ENCODE results near the gene CDC23. TPM values are rescaled to one million over a fixed set of nuclear protein-coding genes. Genes with fewer than 3 reads are reported as not detected.

Gene CDC23
- 28.4 and 28.6 TPM in 2 replicates for total RNA-seq

GRCh38 chr5:138213161-138214029, at the start of gene CDC23:
Gene CDC23, minus strand, starts transcription at chr5:138213323. Its CDS starts 11 bp downstream, at chr5:138213312.

GRCh38 chr5:138178516-138179276, 34.4 kb downstream of the CDC23 start, which contains the start of the genes BRD8 and KIF20A:
Gene BRD8, minus strand, starts transcription at chr5:138178630. Its CDS starts 16 bp downstream, at chr5:138178614.
Gene KIF20A, plus strand, starts transcription at chr5:138179112. Its CDS starts 569 bp downstream, at chr5:138179681.

GRCh38 chr5:138138949-138139780, 74.0 kb downstream of the CDC23 start, which contains the start of gene NME5:
Gene NME5, minus strand, starts transcription at chr5:138139428. Its CDS starts 648 bp downstream, at chr5:138138780.

Other genes starting within 250 kb of the CDC23 start
- gene FAM13B, start 180.2 kb downstream of the CDC23 start, total RNA-seq, result 13.3 and 15.6 TPM in 2 replicates
- gene WNT8A, start 129.3 kb downstream of the CDC23 start, total RNA-seq, result not detected in 2 replicates
- gene NME5, start 73.9 kb downstream of the CDC23 start, total RNA-seq, result 1.2 and 1.5 TPM in 2 replicates
- 28.3 and 32.7 TPM in 2 replicates for gene BRD8, start 34.7 kb downstream of the CDC23 start, total RNA-seq
- 24.5 and 60.4 TPM in 2 replicates for gene KIF20A, start 34.2 kb downstream of the CDC23 start, total RNA-seq
- not detected in 2 replicates for gene GFRA3, start 61.3 kb upstream of the CDC23 start, total RNA-seq
- gene CDC25C, start 118.5 kb upstream of the CDC23 start, total RNA-seq, result 1.3 and 6.6 TPM in 2 replicates
- gene FAM53C, start 124.9 kb upstream of the CDC23 start, total RNA-seq, result 37.2 and 37.8 TPM in 2 replicates
- 43.6 and 44.2 TPM in 2 replicates for gene KDM3B, start 139.4 kb upstream of the CDC23 start, total RNA-seq
- gene REEP2, start 225.7 kb upstream of the CDC23 start, total RNA-seq, result 2.0 and 2.8 TPM in 2 replicates